Activated naive CD4-positive, alpha-beta T cell treated with anti-CD3 and anti-CD28 coated beads, Interleukin-2, amount 50 U/mL, for 16 hours (primary cell): ENCODE data around the gene TMEM41B.
"Not testable (repeated sequence)": the region's sequence is repeated elsewhere in the genome, so short reads cannot be mapped to it uniquely, and the experiment has no call there.

Source experiments
- DNase-seq: peaks from one replicate; pipeline ENCODE4 v3.0.0-alpha.2; 2020

The TMEM41B gene, protein sequence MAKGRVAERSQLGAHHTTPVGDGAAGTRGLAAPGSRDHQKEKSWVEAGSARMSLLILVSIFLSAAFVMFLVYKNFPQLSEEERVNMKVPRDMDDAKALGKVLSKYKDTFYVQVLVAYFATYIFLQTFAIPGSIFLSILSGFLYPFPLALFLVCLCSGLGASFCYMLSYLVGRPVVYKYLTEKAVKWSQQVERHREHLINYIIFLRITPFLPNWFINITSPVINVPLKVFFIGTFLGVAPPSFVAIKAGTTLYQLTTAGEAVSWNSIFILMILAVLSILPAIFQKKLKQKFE

DNA sequence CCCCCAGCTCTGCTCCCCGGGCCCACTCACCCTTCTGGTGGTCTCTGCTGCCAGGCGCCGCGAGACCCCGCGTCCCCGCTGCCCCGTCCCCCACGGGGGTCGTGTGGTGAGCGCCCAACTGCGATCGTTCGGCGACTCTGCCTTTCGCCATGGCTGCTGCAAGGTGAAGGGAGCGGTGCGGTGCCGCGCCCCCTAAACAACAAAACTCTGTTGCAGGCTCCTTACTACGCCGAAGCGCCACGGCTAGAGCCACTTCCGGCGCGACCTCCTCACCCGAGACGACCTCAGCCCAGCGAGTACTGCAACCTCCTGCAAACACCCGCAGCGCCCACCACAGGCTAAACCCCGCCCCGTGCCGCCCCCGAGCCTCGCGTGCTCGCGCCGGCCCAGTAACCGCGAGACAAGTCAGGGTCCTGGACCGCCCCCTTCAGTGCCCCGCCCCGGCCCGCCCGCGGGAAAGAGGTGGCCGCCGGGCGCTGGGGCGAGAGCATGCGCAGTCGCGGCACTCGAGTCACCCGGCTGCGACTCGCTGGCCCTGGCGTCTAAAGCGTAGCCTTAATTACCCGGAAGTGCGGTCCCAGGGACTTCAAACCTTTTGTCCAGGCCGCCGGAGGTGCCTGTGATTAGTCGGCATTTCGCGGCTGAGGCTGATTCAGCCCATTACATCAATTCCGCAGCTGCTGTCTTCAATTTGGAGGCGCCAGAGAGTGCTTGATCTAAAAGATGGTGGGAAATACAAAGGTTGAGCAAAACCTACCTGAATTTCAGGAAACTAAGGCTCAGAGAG is at the start of gene TMEM41B:
TSS of gene TMEM41B (minus strand) at position 303 of the 787 bp plus-strand sequence. CDS start at position 151, 152 bp downstream.
- peak; percentile 100 for DNase-seq

GRCh38 chr11:9362393-9362863 is 48.0 kb upstream of the TMEM41B start:
- no peak for DNase-seq

DNA sequence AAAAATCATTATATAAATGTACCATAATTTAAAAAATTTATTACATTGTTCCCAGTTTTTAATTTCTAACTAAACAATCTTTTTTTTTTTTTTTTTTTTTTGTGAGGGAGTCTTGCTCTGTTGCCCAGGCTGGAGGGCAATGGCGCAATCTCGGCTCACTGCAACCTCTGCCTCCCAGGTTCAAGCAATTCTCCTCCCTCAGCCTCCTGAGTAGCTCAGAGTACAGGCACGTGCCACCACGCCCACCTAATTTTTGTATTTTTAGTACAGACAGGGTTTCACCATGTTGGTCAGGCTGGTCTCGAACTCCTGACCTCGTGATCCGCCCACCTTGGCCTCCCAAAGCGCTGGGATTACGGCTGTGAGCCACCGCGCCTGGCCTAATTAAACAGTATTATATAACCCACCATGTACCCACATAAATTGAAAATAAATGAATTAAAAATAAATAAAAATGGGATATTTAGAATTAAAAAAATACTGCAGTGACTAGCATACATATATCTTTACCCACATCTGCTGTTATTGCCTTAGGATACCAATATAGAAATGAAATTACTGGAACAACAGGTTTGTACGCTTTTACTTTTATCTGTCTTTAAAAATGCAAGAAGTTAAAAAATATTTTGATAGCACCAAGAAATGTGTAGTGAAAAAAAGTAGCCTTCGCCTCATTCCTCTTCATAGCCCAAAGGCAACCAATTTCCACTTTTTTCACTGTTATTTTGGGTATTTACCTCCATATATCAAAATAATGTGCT is 46.6 kb upstream of the TMEM41B start:
- not testable (repeated sequence) for DNase-seq

- DNase-seq: no peak
Measured at GRCh38 chr11:9357041-9357440, 42.6 kb upstream of the TMEM41B start.

DNA sequence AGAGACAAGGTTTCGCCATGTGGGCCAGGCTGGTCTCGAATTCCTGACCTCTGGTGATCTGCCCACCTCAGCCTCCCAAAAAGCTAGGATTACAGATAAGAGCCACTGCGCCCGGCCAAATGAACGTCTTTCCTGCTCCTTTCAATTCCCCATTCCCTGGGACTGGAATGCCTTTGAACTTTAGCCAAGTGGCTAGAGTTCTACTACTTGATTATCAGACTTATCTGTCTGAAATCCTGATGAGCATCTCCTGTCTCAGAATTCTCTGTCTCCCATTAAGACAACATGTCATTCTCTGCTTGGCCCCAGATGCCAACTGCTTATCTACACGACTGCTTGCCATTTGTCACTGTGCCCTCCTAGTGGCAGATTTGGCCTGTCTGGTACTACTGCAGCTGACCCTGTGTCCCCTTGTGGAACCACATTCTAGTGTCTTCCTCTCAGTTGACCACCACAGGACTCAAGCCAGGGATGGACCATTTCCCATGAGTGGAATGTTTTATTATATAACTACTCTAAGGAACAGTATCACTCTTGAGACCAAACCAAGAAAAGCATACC is 37.0 kb upstream of the TMEM41B start:
- no peak for DNase-seq

- not testable (repeated sequence) for DNase-seq
Measured at GRCh38 chr11:9347779-9348178, 33.4 kb upstream of the TMEM41B start.

- no peak for DNase-seq
Measured at GRCh38 chr11:9347100-9347499, 32.7 kb upstream of the TMEM41B start.

- no peak for DNase-seq
Measured at GRCh38 chr11:9344061-9344680, 29.8 kb upstream of the TMEM41B start.

- no peak for DNase-seq
Measured at GRCh38 chr11:9341638-9342178, 27.3 kb upstream of the TMEM41B start.

- DNase-seq: no peak
Measured at GRCh38 chr11:9332655-9333054, 18.3 kb upstream of the TMEM41B start.

- DNase-seq: no peak
Measured at GRCh38 chr11:9330387-9331384, 16.3 kb upstream of the TMEM41B start.

- DNase-seq: no peak
Measured at GRCh38 chr11:9320047-9320446, 5.7 kb upstream of the TMEM41B start.

DNA sequence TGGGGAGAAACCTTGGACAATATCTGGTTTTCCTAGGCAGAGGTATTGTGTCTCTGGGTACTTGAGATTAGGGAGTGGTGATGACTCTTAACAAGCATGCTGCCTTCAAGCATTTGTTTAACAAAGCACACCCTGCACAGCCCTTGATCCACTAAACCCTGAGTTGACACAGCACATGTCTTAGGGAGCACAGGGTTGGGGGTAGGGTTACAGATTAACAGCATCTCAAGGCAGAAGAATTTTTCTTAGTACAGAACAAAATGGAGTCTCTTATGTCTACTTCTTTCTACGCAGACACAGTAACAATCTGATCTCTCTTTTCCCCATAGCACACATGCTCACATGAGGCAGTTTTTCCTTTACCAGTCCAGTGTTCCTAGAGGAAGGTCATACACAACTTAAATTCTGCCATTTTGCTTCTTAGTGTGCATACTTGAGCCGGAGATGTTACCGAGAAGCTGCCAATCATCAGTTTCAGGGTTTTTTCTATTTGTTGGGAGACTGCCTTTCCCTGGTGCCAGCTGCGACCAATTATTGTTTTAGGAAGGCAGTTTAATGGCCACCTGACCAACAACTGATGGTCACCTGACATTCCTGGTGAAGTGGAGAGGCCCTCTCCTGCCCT is 5.1 kb upstream of the TMEM41B start:
- DNase-seq: not testable (repeated sequence)

GRCh38 chr11:9318442-9319376 is 4.3 kb upstream of the TMEM41B start:
- DNase-seq: not testable (repeated sequence)

DNA sequence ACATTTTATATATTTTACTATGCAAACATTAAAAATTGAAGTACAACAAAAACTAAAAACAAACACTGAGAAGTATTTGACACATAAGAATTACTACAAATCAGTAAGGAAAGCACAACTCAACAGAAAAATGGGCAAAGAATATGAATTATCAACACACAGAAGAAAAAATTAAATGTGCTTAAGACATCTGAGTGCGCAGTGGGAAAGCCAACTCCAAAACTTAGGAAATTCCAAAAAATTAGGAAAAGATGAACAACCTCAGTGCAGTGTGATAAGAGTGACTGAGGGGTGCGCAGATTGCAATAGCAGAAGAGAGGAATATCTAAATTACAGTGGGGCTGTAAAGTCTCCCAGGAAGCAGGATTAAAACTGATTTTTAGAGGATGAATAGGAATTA is 1.9 kb upstream of the TMEM41B start:
- no peak for DNase-seq

DNA sequence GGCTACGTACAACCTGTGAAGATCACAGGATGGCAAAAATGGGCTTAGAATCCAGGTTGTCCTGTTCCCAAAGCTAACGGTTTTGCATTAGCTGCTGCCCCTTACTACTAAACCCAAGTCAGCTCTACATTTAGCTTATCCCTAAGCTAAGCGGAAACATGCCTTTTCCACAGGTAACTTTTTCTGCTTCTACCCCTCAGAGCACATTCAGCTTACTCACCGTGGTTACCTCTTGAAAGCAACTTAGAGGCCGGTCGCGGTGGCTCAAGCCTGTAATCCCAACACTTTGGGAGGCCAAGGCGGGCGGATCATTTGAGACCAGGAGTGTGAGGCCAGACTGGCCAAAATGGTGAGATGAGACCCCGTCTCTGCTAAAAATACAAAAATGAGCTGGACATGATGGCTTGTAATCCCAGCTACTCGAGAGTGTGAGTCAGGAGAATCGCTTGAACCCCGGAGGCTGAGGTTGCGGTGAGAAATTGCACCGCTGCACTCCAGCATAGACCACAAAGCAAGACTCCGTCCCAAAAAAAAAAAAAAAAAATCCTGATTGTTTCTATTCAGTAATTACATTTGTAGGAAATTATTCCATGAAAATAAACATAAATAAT is 790 bp upstream of the TMEM41B start:
- DNase-seq: no peak

- DNase-seq: peak; percentile 27
Measured at GRCh38 chr11:9313648-9314290, 624 bp downstream of the TMEM41B start.

- DNase-seq: no peak
Measured at GRCh38 chr11:9310485-9311090, 3.8 kb downstream of the TMEM41B start.
